ENCODE data around the gene DUSP22.

Gene DUSP22

DNA sequence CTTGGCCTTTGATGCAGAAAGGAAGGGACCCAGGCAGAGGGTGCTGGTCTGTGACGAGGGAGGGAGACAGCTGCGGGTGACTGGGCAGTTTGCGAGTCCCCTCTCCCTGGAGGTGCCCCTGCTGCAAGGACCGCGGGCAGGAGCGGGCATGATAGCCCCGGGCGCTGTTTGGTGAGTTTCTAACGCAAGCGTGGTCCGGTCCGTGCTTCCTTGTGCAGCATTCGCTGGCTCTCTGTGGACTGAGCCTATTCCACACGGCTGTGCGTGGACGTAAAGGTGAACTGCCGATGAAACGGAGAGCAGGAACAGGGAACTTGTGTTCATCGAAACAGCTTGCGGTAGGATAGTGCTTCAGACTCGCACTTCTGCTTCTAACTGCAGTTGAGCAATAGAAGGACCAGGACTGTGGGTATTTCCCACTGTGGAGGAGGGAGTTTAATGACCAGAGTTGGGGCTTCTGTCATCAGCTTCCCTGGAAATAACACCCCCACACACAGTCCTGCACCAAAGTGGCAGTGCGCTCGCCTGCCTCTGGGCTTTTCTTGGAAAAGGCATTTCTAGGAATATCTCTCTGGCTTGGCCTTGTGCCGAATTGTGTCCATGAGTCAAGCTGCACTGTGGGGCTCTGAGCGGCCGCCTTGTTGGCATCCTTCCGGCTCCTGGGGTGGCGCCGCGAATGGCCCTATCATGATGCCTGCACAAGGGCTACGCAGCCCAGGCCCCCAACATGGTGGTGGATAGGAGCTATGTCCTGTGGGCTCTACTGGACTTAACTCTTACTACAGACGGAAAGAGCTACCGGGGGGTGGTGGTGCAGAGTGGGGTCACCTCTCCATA is 48.9 kb downstream of the DUSP22 start:
- DNase-seq, result no peak

DNA sequence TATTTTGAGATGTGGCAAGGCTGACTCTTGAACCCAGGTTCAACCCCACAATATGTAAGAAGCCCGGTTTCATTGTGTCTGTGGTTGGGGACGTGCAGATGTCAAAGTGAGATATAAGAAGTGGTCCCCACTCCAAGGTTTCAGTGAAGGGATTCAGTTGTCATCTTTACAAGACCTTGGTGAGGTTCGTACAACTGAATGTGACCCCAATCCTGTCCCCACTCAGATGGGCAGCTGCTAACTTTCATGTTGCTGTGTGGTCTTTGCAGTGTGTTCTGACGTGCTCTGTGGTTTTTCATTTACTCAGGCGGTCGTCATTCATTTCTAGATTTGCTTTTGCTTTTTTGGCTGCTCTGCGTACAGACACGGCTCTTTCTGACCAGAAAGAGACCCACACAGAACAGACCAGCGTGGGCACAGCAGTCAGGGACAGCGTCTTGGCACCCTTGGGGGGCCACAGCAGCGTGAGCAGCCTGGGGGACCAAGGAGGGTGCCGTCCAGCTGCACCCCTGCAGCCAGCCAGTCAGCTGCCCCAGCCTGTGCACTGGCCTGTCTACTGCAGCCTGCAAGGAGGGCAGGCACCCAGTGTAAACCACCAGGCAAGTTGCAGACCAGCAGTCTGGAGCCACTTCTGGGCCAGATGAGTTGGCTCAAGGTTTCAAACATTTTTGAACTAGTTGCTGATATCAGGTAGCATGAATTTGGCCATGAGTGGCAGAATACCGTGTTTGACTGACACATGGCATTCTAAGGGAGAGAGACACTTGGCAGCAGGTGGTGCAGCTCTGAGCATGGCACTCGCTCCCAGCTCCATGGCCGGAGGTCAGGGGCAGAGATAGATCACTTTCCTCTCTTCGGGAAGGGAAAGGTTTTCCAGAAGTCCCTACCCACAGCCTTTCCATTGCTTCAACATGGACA is 49.9 kb downstream of the DUSP22 start:
- DNase-seq, result no peak

DNA sequence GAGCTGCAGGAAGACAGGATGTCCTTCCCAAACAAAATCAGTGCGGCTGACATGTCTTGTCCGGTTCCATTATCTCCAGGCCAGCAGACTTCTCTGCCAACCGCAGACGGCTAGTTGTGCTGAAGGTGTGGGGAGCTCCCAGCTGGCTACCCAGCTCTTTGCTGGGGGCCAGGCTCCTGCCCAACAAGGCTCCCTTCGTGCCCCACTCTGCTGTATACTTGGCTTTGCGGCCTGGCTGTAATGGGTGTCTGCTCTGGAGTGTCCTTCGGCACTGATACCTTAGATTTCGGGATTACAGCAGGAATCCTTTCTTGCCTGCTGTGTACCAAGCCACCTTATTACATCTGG is 50.5 kb downstream of the DUSP22 start:
- DNase-seq, result no peak

DNA sequence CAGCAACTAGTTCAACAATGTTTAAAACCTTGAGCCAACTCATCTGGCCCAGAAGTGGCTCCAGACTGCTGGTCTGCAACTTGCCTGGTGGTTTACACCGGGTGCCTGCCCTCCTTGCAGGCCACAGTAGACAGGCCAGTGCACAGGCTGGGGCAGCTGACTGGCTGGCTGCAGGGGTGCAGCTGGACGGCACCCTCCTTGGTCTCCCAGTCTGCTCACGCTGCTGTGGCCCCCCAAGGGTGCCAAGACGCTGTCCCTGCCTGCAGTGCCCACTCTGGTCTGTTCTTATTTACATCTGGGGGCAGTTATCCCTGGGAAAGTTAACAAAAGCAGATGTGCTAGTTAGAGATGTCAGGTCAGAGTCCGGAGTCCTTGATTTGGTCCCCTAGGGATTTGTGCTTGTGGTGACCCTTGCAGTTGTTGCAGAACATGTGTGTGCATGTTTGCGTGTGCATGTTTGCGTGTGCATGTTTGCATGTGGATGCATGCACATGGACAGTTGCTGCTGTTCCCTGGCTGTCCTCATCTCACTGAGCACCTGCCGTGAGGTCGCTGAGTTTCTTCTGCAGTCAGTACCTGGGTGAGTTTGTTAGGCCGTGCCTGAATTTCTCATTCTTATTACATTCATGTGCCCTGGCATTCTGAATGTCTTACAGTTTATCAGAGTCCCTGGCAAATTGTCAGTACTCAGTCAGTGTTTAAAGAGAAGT is 51.1 kb downstream of the DUSP22 start:
- DNase-seq, result no peak

DNA sequence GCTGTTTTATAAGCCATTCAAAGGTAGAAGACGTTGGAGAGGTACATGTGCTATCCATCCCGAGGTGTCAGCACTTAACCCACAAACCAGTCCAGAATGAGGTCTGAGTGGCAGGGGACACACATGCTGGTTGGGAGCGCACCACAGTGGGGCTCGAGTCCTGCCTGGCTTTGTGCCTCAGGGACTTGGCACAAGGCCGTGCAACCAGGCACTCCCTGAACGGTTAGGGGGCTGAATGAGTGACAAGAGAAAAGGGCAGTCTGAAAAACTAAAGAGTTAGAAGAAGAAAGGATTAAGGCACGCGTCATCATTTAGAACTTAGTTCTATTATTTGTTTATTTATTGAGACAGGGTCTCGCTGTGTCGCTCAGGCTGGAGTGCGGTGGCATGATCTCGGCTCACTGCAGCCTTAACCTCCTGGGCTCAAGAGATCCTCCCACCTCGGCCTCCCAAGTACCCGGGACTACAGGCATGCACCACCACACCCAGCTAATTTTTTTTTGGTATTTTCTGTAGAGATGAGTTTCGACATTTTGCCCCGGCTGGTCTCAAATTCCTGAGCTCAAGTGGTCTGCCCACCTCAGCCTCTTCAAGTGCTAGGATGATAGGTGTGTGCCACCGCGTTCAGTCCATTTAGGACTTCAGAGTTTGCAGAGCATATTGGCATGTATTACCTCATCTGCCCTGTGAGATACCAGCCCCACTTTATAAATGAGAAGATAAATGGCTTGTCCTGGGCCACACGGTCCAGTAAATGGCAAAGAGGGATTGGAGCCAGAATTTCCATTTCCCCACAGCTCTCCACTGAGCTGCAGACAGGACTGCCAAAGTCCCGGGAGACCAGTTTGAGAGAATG is 51.9 kb downstream of the DUSP22 start:
- no peak for DNase-seq

DNA sequence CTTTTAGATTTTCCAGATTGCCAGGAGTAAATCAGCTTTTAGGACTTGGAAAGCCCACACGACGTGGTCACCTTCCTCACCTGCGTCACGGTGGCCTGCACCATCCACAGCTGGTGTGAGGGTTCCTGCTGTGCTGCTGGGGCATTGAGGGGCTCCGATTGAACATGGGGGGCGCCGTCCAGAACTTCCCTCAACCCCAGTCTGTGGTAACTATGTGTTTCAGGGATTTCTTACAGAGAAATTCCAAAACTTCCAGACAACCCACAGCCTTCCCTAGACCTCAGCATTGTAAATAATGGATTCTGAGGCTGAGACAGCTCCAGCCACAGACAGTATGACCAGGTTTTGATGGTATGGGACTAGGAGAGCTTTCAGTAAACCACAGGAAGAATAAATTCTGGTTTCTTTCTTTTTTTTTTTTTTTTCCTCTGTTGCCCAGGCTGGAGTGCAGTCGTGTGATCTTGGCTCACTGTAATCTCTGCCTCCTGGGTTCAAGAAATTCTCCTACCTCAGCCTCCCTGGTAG is 52.6 kb downstream of the DUSP22 start:
- no peak for DNase-seq

DNA sequence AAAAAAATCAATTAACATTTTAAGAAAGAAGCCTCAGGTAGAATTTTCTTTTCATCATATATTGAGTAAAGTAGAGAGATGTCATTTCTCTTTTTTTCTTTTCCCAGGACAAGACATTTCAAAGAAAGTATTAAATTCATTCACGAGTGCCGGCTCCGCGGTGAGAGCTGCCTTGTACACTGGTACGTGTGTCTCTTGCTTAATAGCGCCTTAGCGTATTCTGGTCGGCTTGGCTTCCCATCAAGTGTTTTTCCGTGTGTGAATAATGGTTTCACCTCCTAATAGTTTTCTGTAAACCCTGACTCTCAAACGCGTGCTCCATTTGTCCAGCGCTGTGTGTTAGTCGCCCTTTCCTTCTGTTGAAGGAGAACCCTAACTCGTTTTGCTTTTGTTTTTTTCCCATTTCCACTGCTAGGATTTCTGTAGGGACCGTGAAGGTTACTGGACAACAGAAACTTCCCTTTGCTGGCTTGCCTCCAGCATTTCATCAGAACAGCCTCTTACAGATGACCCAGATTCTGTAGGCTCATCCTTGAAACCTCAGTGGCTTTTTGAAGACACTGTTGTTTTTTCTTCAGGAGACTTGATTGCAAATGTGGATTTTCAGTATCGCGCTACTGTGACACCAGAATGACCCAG is 53.6 kb downstream of the DUSP22 start:
- no peak for DNase-seq

DNA sequence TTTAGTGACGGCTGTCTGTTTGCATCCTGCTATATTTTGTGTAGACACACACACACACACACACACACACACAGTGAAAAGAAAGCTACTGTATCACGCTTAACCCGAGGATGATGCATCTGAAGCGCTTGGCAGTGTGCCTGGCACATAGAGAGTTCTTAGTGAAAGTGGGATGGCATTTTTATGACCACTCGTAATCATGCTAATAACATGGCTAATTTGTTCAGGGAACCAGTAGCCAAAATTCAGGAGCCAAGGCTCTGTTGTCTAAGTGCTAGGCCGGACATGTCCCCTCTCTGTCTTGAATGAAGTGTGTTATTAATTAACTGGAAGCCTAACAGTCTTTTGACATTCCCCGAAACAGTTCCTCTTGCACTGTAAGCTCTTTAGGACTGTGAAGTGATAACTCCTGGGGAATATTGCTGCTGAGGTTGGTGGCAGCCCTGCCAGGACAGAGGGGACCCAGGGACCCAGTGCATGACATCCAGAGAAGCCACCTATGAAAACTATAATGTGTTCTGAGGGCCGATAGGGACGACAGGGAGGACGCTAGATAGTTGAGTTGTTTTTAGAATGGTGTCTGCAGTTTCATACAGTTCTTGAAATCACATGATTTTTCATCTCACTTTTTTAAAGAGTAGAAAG is 54.2 kb downstream of the DUSP22 start:
- no peak for DNase-seq

DNA sequence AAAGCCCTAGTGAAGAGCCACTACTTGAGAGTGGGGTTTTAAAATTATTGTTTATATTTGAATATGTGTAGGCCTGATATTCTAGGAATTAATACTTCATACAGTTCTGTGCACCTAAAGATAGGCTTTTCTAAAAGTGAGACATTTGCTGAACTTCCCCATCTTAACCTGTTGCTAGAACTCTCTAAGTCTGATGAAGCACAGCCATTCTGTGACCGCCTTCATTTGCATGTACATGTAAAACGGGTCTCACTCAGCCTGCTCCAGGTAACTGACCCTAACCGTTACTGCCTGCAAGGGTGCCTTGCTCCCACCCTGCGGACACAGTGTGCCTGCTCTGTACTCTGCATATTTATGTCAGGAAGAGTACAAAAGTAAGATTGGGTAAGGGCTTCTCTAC is 54.9 kb downstream of the DUSP22 start:
- no peak for DNase-seq

DNA sequence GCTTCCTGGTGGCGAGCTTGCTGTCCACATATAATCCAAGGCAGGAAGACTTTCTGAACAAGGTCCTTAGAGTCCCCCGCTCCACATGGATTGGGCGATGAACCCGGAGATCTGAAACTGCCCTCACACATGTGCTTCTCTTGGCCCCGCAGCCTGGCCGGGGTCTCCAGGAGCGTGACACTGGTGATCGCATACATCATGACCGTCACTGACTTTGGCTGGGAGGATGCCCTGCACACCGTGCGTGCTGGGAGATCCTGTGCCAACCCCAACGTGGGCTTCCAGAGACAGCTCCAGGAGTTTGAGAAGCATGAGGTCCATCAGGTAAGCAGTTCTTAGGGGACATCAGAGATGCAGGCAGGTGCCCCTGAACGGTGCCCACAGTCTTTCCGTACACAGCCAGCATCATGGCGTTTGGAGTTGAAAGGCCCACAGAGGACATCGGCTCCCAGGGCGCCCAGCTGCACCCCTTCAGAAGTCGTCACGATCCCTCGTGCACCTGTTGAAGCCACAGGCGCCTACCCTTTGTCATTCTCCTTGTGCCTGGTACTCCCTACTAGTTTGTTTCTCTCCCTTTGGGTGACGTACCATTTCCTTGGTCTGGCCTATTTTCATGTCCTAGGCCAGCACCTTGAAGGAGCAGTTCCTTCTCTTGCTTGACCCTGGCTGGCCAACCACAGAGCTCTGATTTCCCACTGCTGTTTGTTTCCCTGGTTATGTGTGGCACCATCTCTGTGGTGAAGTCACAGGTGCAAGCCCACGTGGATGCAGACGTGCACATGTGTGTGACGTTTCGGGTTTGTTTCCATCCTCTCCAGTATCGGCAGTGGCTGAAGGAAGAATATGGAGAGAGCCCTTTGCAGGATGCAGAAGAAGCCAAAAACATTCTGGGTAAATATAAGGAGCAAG is 55.9 kb downstream of the DUSP22 start:
- no peak for DNase-seq

DNA sequence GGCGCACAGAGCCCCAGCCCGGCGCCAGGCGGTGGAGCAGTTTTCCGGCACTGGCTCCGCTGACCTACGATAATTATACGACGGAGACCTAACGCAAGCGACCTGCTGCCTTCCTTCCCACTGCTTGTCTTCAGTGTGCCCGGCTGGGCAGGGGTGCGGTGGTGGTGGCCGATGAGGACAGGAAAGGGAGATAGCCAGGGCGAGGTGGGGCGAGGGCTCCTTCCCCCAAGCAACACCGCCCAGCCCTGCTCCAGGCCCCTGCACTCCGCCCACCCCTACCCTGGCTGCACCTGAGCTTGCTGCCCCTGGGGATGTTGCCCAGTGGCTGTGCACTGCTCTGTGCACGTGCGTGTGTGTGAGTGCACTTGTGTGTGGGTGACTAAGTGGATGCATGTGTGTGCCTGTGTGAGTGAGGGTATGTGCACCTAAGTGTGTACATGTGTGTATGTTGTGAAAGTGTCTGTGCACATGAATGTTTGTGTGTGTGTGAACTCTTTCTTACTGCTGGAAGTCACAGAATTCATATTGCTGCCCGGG is 56.6 kb downstream of the DUSP22 start:
- no peak for DNase-seq

DNA sequence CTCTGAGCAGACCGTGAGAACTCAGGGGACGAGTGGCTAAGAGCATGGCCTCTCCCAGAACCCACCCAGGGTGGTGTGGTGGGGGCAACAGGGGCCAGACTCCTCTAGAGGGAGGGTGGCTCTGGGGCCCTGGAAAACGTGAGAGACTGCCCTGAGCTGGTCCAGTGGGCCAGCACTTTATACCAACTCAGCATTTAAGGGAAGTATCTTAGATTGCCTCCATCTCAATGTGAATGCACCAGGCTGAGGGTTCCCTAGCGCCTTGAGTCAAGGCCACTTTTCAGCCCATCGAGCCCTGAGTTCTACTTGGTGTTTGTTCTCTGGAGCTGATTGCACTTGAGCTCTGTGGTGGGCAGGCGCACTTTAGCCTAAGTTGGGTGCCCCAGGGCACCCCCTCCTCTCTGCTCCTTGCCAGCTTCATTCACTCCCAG is 57.2 kb downstream of the DUSP22 start:
- DNase-seq, result no peak

DNA sequence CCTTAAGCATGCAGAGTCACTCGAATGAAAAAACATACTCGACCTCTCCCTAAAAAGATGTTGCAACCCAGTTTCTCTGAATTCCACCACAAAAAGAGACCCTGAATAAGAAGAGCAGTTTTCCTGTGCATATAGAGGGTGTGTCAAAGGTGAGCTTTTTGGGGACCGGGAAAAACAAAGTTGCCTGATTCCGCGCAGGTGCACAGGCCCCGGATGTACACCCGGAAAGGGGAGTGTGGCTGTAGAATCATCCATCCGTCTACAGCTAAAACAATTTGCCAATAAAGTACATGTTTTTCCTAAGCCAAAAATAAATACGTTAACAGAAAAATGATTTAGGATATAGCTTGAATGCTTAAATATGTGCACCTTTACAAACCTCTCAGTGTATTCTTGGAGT is 58.1 kb downstream of the DUSP22 start:
- no peak for DNase-seq

DNA sequence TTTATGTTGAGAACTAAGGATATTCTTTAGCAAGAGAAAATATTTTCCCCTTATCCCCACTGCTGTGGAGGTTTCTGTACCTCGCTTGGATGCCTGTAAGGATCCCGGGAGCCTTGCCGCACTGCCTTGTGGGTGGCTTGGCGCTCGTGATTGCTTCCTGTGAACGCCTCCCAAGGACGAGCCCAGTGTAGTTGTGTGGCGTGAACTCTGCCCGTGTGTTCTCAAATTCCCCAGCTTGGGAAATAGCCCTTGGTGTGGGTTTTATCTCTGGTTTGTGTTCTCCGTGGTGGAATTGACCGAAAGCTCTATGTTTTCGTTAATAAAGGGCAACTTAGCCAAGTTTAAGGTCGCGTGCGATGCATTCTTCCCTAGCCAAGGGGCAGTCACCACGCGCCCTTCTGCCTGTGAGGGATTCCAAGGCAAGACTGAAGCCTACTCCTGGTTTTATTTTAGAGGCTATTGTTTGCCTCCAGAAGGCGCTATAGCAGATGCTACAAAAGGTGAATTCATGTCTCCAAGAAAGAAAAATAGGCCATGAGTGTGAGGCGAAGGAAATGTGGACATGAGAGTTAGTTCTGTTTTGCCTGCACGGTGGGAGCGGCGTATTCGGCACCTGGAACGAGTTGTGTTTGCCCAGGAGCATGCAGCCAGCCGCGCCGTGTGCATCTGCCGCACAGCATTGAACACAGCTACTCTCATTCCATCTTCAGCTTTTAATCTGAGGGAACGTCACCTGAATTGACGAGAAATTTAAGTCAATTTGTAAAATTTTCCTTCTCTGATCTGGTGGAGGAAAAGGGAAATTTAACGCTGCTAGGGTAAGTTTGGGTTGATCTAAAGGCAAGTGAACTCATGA is 59.0 kb downstream of the DUSP22 start:
- DNase-seq, result no peak

DNA sequence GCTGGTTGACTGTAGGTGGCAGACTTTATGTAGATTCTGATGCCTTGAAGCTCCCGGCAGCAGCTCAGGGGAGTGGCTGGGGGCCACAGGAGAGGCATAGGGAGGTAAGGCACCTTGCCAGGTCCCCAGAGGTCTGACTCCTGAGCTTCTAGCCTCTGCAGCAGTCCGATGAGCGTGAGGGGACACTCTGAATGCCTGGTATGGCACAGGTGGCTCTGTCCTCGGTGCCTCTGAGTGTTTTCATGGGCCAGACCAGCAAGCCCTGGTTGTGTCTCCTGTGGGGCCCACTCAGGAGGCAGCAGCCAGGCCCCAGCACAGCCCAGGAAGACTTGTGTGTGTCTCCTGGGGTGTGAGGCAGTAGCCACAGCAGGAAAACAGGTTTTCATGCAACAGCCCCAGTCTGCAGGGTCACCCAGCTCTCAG is 59.6 kb downstream of the DUSP22 start:
- DNase-seq, result no peak

DNA sequence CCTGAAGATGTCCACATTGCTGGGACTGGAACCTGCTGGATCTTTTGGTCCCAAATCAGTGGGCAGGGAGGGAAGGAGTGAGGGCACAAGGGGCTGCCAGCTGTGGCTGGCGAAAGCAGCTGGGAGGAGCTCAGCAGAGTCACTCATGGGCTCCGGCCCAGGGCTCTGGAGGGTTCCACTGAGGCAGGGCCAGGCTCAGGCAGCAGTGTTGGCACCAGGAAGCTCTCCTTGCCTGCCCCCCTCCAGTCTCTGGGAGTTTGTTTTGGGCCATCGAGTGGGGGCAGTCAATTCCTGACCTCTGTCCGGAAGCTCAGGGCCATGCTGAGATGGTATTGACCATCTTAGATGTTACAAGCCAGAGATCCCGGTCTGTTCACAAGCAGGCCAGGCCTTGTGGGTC is 60.2 kb downstream of the DUSP22 start:
- no peak for DNase-seq

DNA sequence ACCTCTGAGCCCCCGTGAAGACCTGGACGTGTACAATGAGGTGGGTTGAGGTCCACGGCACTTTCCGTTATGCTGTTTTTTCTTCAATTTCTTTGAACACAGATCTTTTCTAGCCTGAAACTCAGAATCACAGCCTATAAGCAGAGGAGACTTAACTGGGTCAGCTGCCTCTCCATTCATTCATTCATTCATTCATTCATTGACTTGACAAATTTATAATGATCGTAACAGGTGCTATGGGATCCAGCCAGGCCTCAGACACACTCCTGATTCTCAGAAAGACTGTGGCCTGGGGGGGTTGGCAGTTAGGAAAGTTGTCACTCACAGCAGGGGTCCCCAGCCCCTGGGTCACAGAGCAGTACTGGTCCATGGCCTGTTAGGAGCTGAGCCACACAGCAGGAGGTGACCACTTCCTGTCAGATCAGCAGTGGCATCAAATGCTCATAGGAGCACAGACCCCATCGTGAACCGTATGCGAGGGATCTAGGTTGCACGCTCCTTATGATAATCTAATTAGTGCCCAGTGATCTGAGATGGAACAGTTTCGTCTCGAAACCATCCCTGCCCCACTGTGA is 60.7 kb downstream of the DUSP22 start:
- no peak for DNase-seq
